CD14-positive monocyte (primary cell): ENCODE results near the gene CDYL2. TPM values are rescaled to one million over a fixed set of nuclear protein-coding genes. Genes with fewer than 3 reads are reported as not detected.
A peak's percentile ranks its signal among the peaks of the same experiment; 100 is the strongest.

Experiments used
- DNase-seq, 3 donors: peaks; one replicate each; pipeline ENCODE4 v3.0.0-alpha.2; 2011 to 2022
- H2AFZ ChIP-seq: 2 replicates; pipeline ENCODE4 v1.6.0; 2012; ENCODE audit warnings: mild to moderate bottlenecking, low read depth, low read length, inconsistent platforms; ENCODE audit not compliant: insufficient read depth, poor library complexity, severe bottlenecking
- H3K27ac ChIP-seq, 2 donors: 1 replicate in 1 of 2; 2 replicates in 1 of 2; pipeline ENCODE4 v1.5.1; 2012 to 2013; ENCODE audit warnings: low read length in 2 of 2, control low read depth in 1 of 2, inconsistent platforms in 1 of 2, low read depth in 1 of 2, mild to moderate bottlenecking in 1 of 2
- H3K27me3 ChIP-seq, 2 donors: one replicate each; pipeline versions ENCODE4 v1.6.0 to v1.6.1; 2011 to 2013; ENCODE audit warnings: low read length in 2 of 2; ENCODE audit not compliant: control insufficient read depth in 2 of 2, insufficient read depth in 2 of 2
- H3K36me3 ChIP-seq, 2 donors: replicated peaks in 1 of 2; 1 replicate in 1 of 2; 2 replicates in 1 of 2; pipeline versions ENCODE4 v1.5.1 to v1.6.1; 2012 to 2013; ENCODE audit warnings: low read length in 2 of 2, control low read depth in 1 of 2, inconsistent platforms in 1 of 2, mild to moderate bottlenecking in 1 of 2; ENCODE audit not compliant: insufficient read depth in 2 of 2, control insufficient read depth in 1 of 2
- H3K4me1 ChIP-seq, 2 donors: 1 replicate in 1 of 2; 2 replicates in 1 of 2; pipeline versions ENCODE4 v1.5.1 to v1.6.1; 2012 to 2013; ENCODE audit warnings: low read length in 2 of 2, control low read depth in 1 of 2, inconsistent platforms in 1 of 2, mild to moderate bottlenecking in 1 of 2, moderate library complexity in 1 of 2; ENCODE audit not compliant: insufficient read depth in 2 of 2, control insufficient read depth in 1 of 2
- H3K4me2 ChIP-seq: replicated peaks from 2 replicates; pipeline ENCODE3; 2012; ENCODE audit warnings: low read length, moderate library complexity, mild to moderate bottlenecking; ENCODE audit not compliant: poor library complexity, severe bottlenecking; ENCODE audit errors: extremely low read depth
- H3K4me3 ChIP-seq, 3 experiments: fragments of 200-600 bp in 1 of 3; sonication (generic) in 1 of 3; replicated peaks in 1 of 3; 1 replicate in 2 of 3; 2 replicates in 1 of 3; pipeline ENCODE4 v1.5.1; 2011 to 2013; ENCODE audit warnings: low read length in 3 of 3, mild to moderate bottlenecking in 3 of 3, control low read depth in 2 of 3, low read depth in 2 of 3, inconsistent platforms in 1 of 3, moderate library complexity in 1 of 3
- H3K79me2 ChIP-seq: 2 replicates; pipeline ENCODE4 v1.6.0; 2012; ENCODE audit warnings: mild to moderate bottlenecking, control low read depth, inconsistent platforms, low read length, moderate library complexity; ENCODE audit not compliant: insufficient read depth
- H3K9ac ChIP-seq: 2 replicates; pipeline ENCODE4 v1.6.0; 2017; ENCODE audit warnings: low read length, mild to moderate bottlenecking; ENCODE audit not compliant: insufficient read depth, poor library complexity, severe bottlenecking
- H3K9me3 ChIP-seq, 2 donors: replicated peaks in 1 of 2; 1 replicate in 1 of 2; 2 replicates in 1 of 2; pipeline versions ENCODE4 v1.5.1 to v1.6.1; 2012 to 2013; ENCODE audit warnings: low read length in 2 of 2, control low read depth in 1 of 2; ENCODE audit not compliant: control insufficient read depth in 1 of 2, insufficient read depth in 1 of 2
- H4K20me1 ChIP-seq: 2 replicates; pipeline ENCODE4 v1.6.0; 2012; ENCODE audit warnings: mild to moderate bottlenecking, low read length, control low read depth, moderate library complexity; ENCODE audit not compliant: insufficient read depth
- H3K27ac Mint-ChIP-seq, 7 donors: one replicate each; pipeline ENCODE4 v1.8.0; 2020; ENCODE audit warnings: mild to moderate bottlenecking in 7 of 7, mixed read lengths in 7 of 7, moderate library complexity in 6 of 7, inconsistent platforms in 2 of 7
- H3K27me3 Mint-ChIP-seq, 3 donors: one replicate each; pipeline ENCODE4 v1.8.0; 2021 to 2022; ENCODE audit warnings: low read depth in 3 of 3, mild to moderate bottlenecking in 3 of 3, mixed read lengths in 3 of 3, moderate library complexity in 3 of 3, inconsistent platforms in 1 of 3
- H3K36me3 Mint-ChIP-seq, 2 donors: one replicate each; pipeline ENCODE4 v1.8.0; 2020; ENCODE audit warnings: mixed read lengths in 2 of 2, inconsistent platforms in 1 of 2, mild to moderate bottlenecking in 1 of 2
- H3K4me1 Mint-ChIP-seq: one replicate; pipeline ENCODE4 v1.8.0; 2020; ENCODE audit warnings: mild to moderate bottlenecking, mixed read lengths
- H3K4me3 Mint-ChIP-seq, 2 donors: one replicate each; pipeline ENCODE4 v1.8.0; 2020; ENCODE audit warnings: mild to moderate bottlenecking in 2 of 2, mixed read lengths in 2 of 2, moderate library complexity in 1 of 2
- H3K9me3 Mint-ChIP-seq, 7 donors: one replicate each; pipeline ENCODE4 v1.8.0; 2020 to 2022; ENCODE audit warnings: mixed read lengths in 7 of 7, mild to moderate bottlenecking in 6 of 7, moderate library complexity in 6 of 7, inconsistent platforms in 2 of 7
- WGBS: methylation state at CpG from one replicate; pipeline ENCODE4 v1.1.5; 2013; ENCODE audit warnings: missing lambda C conversion rate; ENCODE audit not compliant: insufficient coverage; 5-methylcytosine and 5-hydroxymethylcytosine counted together
- intact Hi-C, 2 donors: fragments of 100-400 bp; cut with micrococcal nuclease; formaldehyde crosslinking; loops; one replicate each; pipeline versions ENCODE4 v1.15.0 to v1.15.1; 2023
- polyA plus RNA-seq, 3 donors: library from polyadenylated mRNA; depleted of rRNA in 1 of 3; unstranded in 2 of 3; stranded (reverse) in 1 of 3; fragments of 300-500 nt in 2 of 3; fragments of >200 nt in 1 of 3; fragmentation: Illumina TruSeq in 2 of 3; gene quantifications; 1 replicate in 2 of 3; 2 replicates in 1 of 3; pipeline ENCODE4 v1.2.3, GENCODE V29; 2012 to 2021
- TF ChIP-seq, protein P1 (sequence below): fragments of 200-600 bp; IDR thresholded peaks from one replicate; pipeline ENCODE4 v1.8.0; 2022; ENCODE audit warnings: antibody characterized with exemption, mild to moderate bottlenecking

Gene CDYL2
- polyA plus RNA-seq, 3 donors = 0.42 to 2.6 (median 0.93) TPM

DNA sequence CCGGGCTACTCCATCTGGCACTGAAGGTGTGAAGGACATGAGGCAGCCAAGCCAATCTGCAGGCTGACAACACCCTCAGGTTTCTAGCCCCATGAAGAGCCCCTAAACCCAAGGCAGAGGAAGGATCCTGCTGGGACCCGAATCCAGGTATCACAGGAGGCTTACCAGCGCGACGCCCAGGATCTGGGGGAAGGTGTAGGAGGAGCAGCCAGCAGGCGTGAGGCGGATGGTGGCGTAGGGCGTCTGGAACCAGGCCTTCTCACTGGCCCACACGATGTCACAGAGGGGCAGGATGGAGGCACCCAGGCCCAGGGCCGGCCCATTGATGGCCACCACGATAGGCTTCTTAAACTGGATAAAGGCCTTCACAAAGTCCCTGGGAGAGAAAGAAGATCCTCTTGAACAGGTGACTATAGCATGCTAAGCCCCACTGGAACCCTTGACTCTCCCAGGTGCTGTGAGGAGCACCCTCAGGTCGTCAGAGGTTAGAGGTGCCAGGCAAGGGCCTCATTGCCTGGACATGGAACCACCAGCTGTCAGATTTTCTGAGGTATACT is 191.9 kb downstream of the CDYL2 start:
- H3K4me3 ChIP-seq = no peak overlapping the region
- intact Hi-C loops = no loop called here
- no peaks in the 10 kb centered on the region for H3K79me2 ChIP-seq
- Mint-ChIP-seq H3K4me3 (no peak overlapping the region), H3K36me3 (peaks cover 46 to 63% of the 10 kb centered on the region in 2 donors), H3K27me3 (peaks cover 0 to 3% (median 0%) of the 10 kb centered on the region in 3 donors), H3K4me1 (no peaks in the 10 kb centered on the region), H3K27ac (no peak overlapping the region), H3K9me3 (peaks cover 5 to 10% (median 8%) of the 10 kb centered on the region in 7 donors)
- H3K27ac ChIP-seq = no peak overlapping the region
- TF ChIP-seq, protein P1, sequence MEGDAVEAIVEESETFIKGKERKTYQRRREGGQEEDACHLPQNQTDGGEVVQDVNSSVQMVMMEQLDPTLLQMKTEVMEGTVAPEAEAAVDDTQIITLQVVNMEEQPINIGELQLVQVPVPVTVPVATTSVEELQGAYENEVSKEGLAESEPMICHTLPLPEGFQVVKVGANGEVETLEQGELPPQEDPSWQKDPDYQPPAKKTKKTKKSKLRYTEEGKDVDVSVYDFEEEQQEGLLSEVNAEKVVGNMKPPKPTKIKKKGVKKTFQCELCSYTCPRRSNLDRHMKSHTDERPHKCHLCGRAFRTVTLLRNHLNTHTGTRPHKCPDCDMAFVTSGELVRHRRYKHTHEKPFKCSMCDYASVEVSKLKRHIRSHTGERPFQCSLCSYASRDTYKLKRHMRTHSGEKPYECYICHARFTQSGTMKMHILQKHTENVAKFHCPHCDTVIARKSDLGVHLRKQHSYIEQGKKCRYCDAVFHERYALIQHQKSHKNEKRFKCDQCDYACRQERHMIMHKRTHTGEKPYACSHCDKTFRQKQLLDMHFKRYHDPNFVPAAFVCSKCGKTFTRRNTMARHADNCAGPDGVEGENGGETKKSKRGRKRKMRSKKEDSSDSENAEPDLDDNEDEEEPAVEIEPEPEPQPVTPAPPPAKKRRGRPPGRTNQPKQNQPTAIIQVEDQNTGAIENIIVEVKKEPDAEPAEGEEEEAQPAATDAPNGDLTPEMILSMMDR = no peak
- H3K9me3 ChIP-seq = peaks cover 0 to 6% of the 10 kb centered on the region in 2 donors
- WGBS = 96% methylated on average over 12 of the region's 13 CpGs
- H3K36me3 ChIP-seq = peaks cover 0 to 27% of the 10 kb centered on the region in 2 donors
- no peaks in the 10 kb centered on the region for H3K4me1 ChIP-seq
- H4K20me1 ChIP-seq = no peaks in the 10 kb centered on the region
- DNase-seq = no peak
- no peak overlapping the region for H3K9ac ChIP-seq
- H3K4me2 ChIP-seq = no peak overlapping the region
- H3K27me3 ChIP-seq = no peaks in the 10 kb centered on the region
- no peak overlapping the region for H2AFZ ChIP-seq

DNA sequence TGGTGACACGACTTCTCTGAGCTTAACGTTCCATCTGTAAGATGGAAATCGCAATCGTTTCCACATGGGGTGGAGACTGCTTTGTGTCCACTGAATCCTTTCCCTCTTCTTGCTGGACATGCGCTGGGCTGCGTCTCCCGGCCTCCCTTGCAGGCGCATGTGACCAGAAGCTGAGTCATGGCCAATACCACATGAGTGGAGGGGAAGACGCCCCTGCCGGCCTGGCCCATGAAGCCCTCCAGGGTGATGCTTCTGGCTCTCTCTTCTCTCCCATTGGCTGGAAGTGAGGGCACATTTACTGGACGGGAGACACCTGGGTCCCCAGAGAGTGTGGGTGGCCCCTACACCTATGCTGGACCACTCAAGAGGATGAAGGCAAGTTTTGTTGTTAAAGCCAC is 192.5 kb downstream of the CDYL2 start:
- Mint-ChIP-seq H3K36me3 (peaks cover 44 to 66% of the 10 kb centered on the region in 2 donors), H3K27ac (peak overlapping the region in 1 of 7 donors; percentile 42), H3K4me3 (no peak overlapping the region), H3K27me3 (peaks cover 0 to 3% (median 0%) of the 10 kb centered on the region in 3 donors), H3K4me1 (no peaks in the 10 kb centered on the region), H3K9me3 (peaks cover 5 to 10% (median 9%) of the 10 kb centered on the region in 7 donors)
- Histone ChIP-seq H3K9me3 (peaks cover 0 to 6% of the 10 kb centered on the region in 2 donors), H3K27ac (no peak overlapping the region), H2AFZ (no peak overlapping the region), H3K9ac (no peak overlapping the region), H3K4me3 (no peak overlapping the region), H3K4me1 (no peaks in the 10 kb centered on the region), H4K20me1 (no peaks in the 10 kb centered on the region), H3K36me3 (peaks cover 0 to 33% of the 10 kb centered on the region in 2 donors), H3K4me2 (no peak overlapping the region), H3K79me2 (no peaks in the 10 kb centered on the region), H3K27me3 (no peaks in the 10 kb centered on the region)
- 90% methylated on average over 9 of the region's 11 CpGs for WGBS
- intact Hi-C loops = no loop called here
- TF ChIP-seq, protein P1 = no peak
- no peak for DNase-seq
